HepG2 (cell line): ENCODE measurements around the gene FRMD8. TPM values are rescaled to one million over a fixed set of nuclear protein-coding genes. Genes with fewer than 3 reads are reported as not detected.

Experiments used
- HMG20A ChIP-seq: IDR thresholded peaks from 2 replicates; pipeline ENCODE4 v1.6.1; 2016; ENCODE audit warnings: borderline replicate concordance
- HOXA3 ChIP-seq: sonication (generic); formaldehyde crosslinking; IDR thresholded peaks from 2 replicates; pipeline ENCODE4 v1.5.0; 2020; ENCODE audit warnings: missing genetic modification reagents
- MEIS1 ChIP-seq: sonication (generic); formaldehyde crosslinking; IDR thresholded peaks from 2 replicates; pipeline ENCODE4 v1.9.0; 2021; ENCODE audit warnings: mild to moderate bottlenecking, missing genetic modification reagents, moderate library complexity, borderline replicate concordance
- MTA1 ChIP-seq: sonication (generic); formaldehyde crosslinking; IDR thresholded peaks from 2 replicates; pipeline ENCODE4 v1.4.0; 2020; ENCODE audit warnings: missing genetic modification reagents, mild to moderate bottlenecking, borderline replicate concordance
- MYC ChIP-seq: sonication (generic); formaldehyde crosslinking; IDR thresholded peaks from 2 replicates; pipeline ENCODE4 v1.9.0; 2021; ENCODE audit warnings: missing genetic modification reagents, borderline replicate concordance
- NFIC ChIP-seq: IDR thresholded peaks from 2 replicates; pipeline ENCODE4 v1.6.1; 2012; ENCODE audit warnings: mild to moderate bottlenecking, low read length, inconsistent platforms
- PBX2 ChIP-seq: IDR thresholded peaks from 2 replicates; pipeline ENCODE4 v1.6.1; 2016; ENCODE audit warnings: control low read depth
- RARA ChIP-seq: IDR thresholded peaks from 2 replicates; pipeline ENCODE4 v1.6.1; 2016; ENCODE audit warnings: missing genetic modification reagents, missing compliant biosample characterization
- REXO4 ChIP-seq: sonication (generic); formaldehyde crosslinking; IDR thresholded peaks from 2 replicates; pipeline ENCODE4 v1.8.0; 2022; ENCODE audit warnings: missing genetic modification reagents, mild to moderate bottlenecking, borderline replicate concordance
- SIX4 ChIP-seq: sonication (generic); formaldehyde crosslinking; IDR thresholded peaks from 2 replicates; pipeline ENCODE4 v1.4.0; 2020; ENCODE audit warnings: missing genetic modification reagents
- SNRNP70 ChIP-seq: fragments of 200-400 bp; formaldehyde crosslinking; IDR thresholded peaks from 2 replicates; pipeline ENCODE4 v1.6.1; 2017; ENCODE audit warnings: mild to moderate bottlenecking, low read depth, low read length, moderate library complexity
- SSRP1 ChIP-seq: IDR thresholded peaks from 2 replicates; pipeline ENCODE4 v1.6.1; 2016; ENCODE audit warnings: control low read depth
- TAF15 ChIP-seq: fragments of 200-400 bp; formaldehyde crosslinking; IDR thresholded peaks from one replicate; pipeline ENCODE4 v1.6.1; 2018; ENCODE audit warnings: mild to moderate bottlenecking, low read depth, low read length; ENCODE audit not compliant: poor library complexity, severe bottlenecking
- THAP7 ChIP-seq: sonication (generic); formaldehyde crosslinking; IDR thresholded peaks from 2 replicates; pipeline ENCODE4 v1.8.1; 2023; ENCODE audit warnings: mild to moderate bottlenecking, missing genetic modification reagents
- U2AF1 ChIP-seq: fragments of 200-400 bp; formaldehyde crosslinking; optimal IDR thresholded peaks from 2 replicates; pipeline ENCODE3; 2017; ENCODE audit warnings: mild to moderate bottlenecking, low read depth, low read length
- ZFAT ChIP-seq: sonication (generic); formaldehyde crosslinking; conservative IDR thresholded peaks from 2 replicates; pipeline ENCODE4 v1.8.1; 2023; ENCODE audit warnings: missing genetic modification reagents, inconsistent platforms
- ZFP62 ChIP-seq: sonication (generic); formaldehyde crosslinking; IDR thresholded peaks from 2 replicates; pipeline ENCODE4 v1.4.0; 2020; ENCODE audit warnings: missing genetic modification reagents
- ZNF101 ChIP-seq: sonication (generic); formaldehyde crosslinking; IDR thresholded peaks from 2 replicates; pipeline ENCODE4 v1.4.0; 2020; ENCODE audit warnings: mild to moderate bottlenecking, low read depth, missing genetic modification reagents, borderline replicate concordance
- ZNF17 ChIP-seq: sonication (generic); formaldehyde crosslinking; IDR thresholded peaks from 2 replicates; pipeline ENCODE4 v1.5.0; 2020; ENCODE audit warnings: mild to moderate bottlenecking, missing genetic modification reagents
- ZNF446 ChIP-seq: sonication (generic); formaldehyde crosslinking; IDR thresholded peaks from 2 replicates; pipeline ENCODE4 v1.5.0; 2020; ENCODE audit warnings: mild to moderate bottlenecking, missing genetic modification reagents
- ZNF530 ChIP-seq: sonication (generic); formaldehyde crosslinking; IDR thresholded peaks from 2 replicates; pipeline ENCODE4 v1.5.0; 2020; ENCODE audit warnings: low read depth, mild to moderate bottlenecking, missing genetic modification reagents
- ZNF543 ChIP-seq: sonication (generic); formaldehyde crosslinking; IDR thresholded peaks from 2 replicates; pipeline ENCODE4 v1.4.0; 2020; ENCODE audit warnings: mild to moderate bottlenecking, missing genetic modification reagents
- ZNF557 ChIP-seq: sonication (generic); formaldehyde crosslinking; IDR thresholded peaks from 2 replicates; pipeline ENCODE4 v1.4.0; 2020; ENCODE audit warnings: missing genetic modification reagents
- ZNF569 ChIP-seq: sonication (generic); formaldehyde crosslinking; IDR thresholded peaks from 2 replicates; pipeline ENCODE4 v1.5.0; 2020; ENCODE audit warnings: mild to moderate bottlenecking, missing genetic modification reagents, moderate library complexity, borderline replicate concordance
- ZNF746 ChIP-seq: sonication (generic); formaldehyde crosslinking; IDR thresholded peaks from 2 replicates; pipeline ENCODE4 v1.8.0; 2022; ENCODE audit warnings: mild to moderate bottlenecking, missing genetic modification reagents
- ZNF772 ChIP-seq: sonication (generic); formaldehyde crosslinking; IDR thresholded peaks from 2 replicates; pipeline ENCODE4 v1.5.0; 2020; ENCODE audit warnings: mild to moderate bottlenecking, missing genetic modification reagents
- ZNF773 ChIP-seq: sonication (generic); formaldehyde crosslinking; IDR thresholded peaks from 2 replicates; pipeline ENCODE4 v1.4.0; 2020; ENCODE audit warnings: missing genetic modification reagents, borderline replicate concordance
- ZNF782 ChIP-seq: sonication (generic); formaldehyde crosslinking; IDR thresholded peaks from 2 replicates; pipeline ENCODE4 v1.4.0; 2020; ENCODE audit warnings: missing genetic modification reagents, mild to moderate bottlenecking, borderline replicate concordance
- ZNF790 ChIP-seq: sonication (generic); formaldehyde crosslinking; IDR thresholded peaks from 2 replicates; pipeline ENCODE4 v1.8.0; 2022; ENCODE audit warnings: missing genetic modification reagents, mild to moderate bottlenecking, borderline replicate concordance
- polyA plus RNA-seq, 8 experiments: library from polyadenylated mRNA; depleted of rRNA in 3 of 8; stranded (reverse) in 7 of 8; unstranded in 1 of 8; fragments of >200 nt; fragmentation: Illumina TruSeq in 4 of 8; extraction: Trizol in 4 of 8; gene quantifications; 2 replicates each; pipeline versions ENCODE4 v1.2.1 to v1.2.3, GENCODE V29; 2011 to 2016; ENCODE audit warnings: low read depth in 4 of 8, missing spikeins in 1 of 8, mixed read lengths in 1 of 8; ENCODE audit not compliant: insufficient read depth in 1 of 8
- total RNA-seq, 5 experiments: library from RNA; depleted of rRNA; stranded (reverse); fragments of >200 nt; fragmentation: Illumina TruSeq; extraction: Trizol; gene quantifications; 2 replicates each; pipeline ENCODE4 v1.2.3, GENCODE V29; 2016; ENCODE audit warnings: low read depth in 1 of 5

FRMD8 gene
- total and polyA plus RNA-seq, 2 of the 13 experiments (the other 11 are each of a cell fraction or from before 2014, with no cell fraction given): 5.8 to 20.6 TPM

GRCh38 chr11:65382033-65382803, 4.2 kb upstream of the FRMD8 start, which contains the start of gene SLC25A45 (continued):
- peak; percentile 2; the same call in 1 of the 2 replicates for TF ChIP-seq ZNF446 (CRISPR knock-in tag)
- TF ChIP-seq ZNF557 (CRISPR knock-in tag): no peak
- peak; percentile 68; the same call in 1 of the 2 replicates for TF ChIP-seq HMG20A (CRISPR knock-in tag)
- no peak for TF ChIP-seq REXO4 (CRISPR knock-in tag)
- no peak for TF ChIP-seq ZNF101
- no peak for TF ChIP-seq ZFP62 (CRISPR knock-in tag)
- peak; percentile 84; the same call in 1 of the 2 replicates for TF ChIP-seq HOXA3 (CRISPR knock-in tag)
- peak; percentile 56; the same call in 1 of the 2 replicates for TF ChIP-seq ZNF772 (CRISPR knock-in tag)
- TF ChIP-seq ZNF773 (CRISPR knock-in tag): no peak
- peak; percentile 86; the same call in 1 of the 2 replicates for TF ChIP-seq MEIS1 (CRISPR knock-in tag)
- TF ChIP-seq ZNF569 (CRISPR knock-in tag): no peak
- TF ChIP-seq PBX2 (CRISPR knock-in tag): no peak
- peak; percentile 92 for TF ChIP-seq TAF15
- TF ChIP-seq U2AF1: peak; percentile 78
- no peak for TF ChIP-seq ZNF530
- peak; percentile 91 for TF ChIP-seq ZNF746 (CRISPR knock-in tag)
- TF ChIP-seq SSRP1 (CRISPR knock-in tag): no peak
- peak; percentile 48; the same call in 1 of the 2 replicates for TF ChIP-seq THAP7 (CRISPR knock-in tag)
- no peak; the same call in 1 of the 2 replicates for TF ChIP-seq ZNF782 (CRISPR knock-in tag)
- peak; percentile 86 for TF ChIP-seq NFIC
- TF ChIP-seq SNRNP70: no peak
- peak; percentile 94 for TF ChIP-seq MYC
- no peak for TF ChIP-seq ZFAT (CRISPR knock-in tag)
- TF ChIP-seq SIX4 (CRISPR knock-in tag): peak; percentile 23
- TF ChIP-seq ZNF790 (CRISPR knock-in tag): no peak; the same call in 1 of the 2 replicates
- TF ChIP-seq RARA: peak; percentile 90
- peak; percentile 96 for TF ChIP-seq MTA1
- TF ChIP-seq ZNF543: peak; percentile 89
- TF ChIP-seq ZNF17: 0 out of 2 replicates have a peak, but pooled peaks have one; percentile 52
